Measurements from ENCODE around the gene CERT1.

CERT1 gene

GRCh38 chr5:75460942-75461610, 50.4 kb downstream of the CERT1 start:
- H3K4me1 ChIP-seq (ENCODE audit: control insufficient read depth, low read length) = peaks cover 23% of the 10 kb centered on the region
- no peaks in the 10 kb centered on the region for H3K9me3 ChIP-seq (ENCODE audit: control insufficient read depth, insufficient read depth, low read length)
- H3K4me2 ChIP-seq (ENCODE audit: low read length) = peak overlapping the region; percentile 64
- TF ChIP-seq EZH2phosphoT487 (IDR thresholded peaks at IDR 0.05; ENCODE audit: borderline replicate concordance, low read length) = no peak
- TF ChIP-seq, protein P1, sequence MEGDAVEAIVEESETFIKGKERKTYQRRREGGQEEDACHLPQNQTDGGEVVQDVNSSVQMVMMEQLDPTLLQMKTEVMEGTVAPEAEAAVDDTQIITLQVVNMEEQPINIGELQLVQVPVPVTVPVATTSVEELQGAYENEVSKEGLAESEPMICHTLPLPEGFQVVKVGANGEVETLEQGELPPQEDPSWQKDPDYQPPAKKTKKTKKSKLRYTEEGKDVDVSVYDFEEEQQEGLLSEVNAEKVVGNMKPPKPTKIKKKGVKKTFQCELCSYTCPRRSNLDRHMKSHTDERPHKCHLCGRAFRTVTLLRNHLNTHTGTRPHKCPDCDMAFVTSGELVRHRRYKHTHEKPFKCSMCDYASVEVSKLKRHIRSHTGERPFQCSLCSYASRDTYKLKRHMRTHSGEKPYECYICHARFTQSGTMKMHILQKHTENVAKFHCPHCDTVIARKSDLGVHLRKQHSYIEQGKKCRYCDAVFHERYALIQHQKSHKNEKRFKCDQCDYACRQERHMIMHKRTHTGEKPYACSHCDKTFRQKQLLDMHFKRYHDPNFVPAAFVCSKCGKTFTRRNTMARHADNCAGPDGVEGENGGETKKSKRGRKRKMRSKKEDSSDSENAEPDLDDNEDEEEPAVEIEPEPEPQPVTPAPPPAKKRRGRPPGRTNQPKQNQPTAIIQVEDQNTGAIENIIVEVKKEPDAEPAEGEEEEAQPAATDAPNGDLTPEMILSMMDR (IDR thresholded peaks at IDR 0.05; ENCODE audit: low read depth, low read length, poor library complexity, severe bottlenecking) = no peak
- no peaks in the 10 kb centered on the region; the same call in 1 of the 2 replicates for H4K20me1 ChIP-seq (ENCODE audit: control insufficient read depth, insufficient read depth, low read depth, low read length)
- peaks cover 7% of the 10 kb centered on the region; the same call in 1 of the 2 replicates for H3F3A ChIP-seq (ENCODE audit: control insufficient read depth, insufficient read depth)
- H3K9me2 ChIP-seq (replicated peaks; ENCODE audit: control insufficient read depth, low read length) = no peaks in the 10 kb centered on the region
- H3K27ac ChIP-seq (ENCODE audit: low read depth, low read length) = peak overlapping the region; percentile 61
- H3K36me3 ChIP-seq (ENCODE audit: control insufficient read depth, low read length) = no peaks in the 10 kb centered on the region
- H3K4me3 ChIP-seq (ENCODE audit: low read length) = peak overlapping the region; percentile 43
- H3K79me2 ChIP-seq (ENCODE audit: control insufficient read depth, low read length) = peaks cover 37% of the 10 kb centered on the region
- no peaks in the 10 kb centered on the region for H3K27me3 ChIP-seq (ENCODE audit: control insufficient read depth, low read length)

GRCh38 chr5:75460532-75460931, 50.9 kb downstream of the CERT1 start:
- Histone ChIP-seq H3K79me2 (ENCODE audit: control insufficient read depth, low read length) (peaks cover 31% of the 10 kb centered on the region), H3K4me3 (ENCODE audit: low read length) (peak overlapping the region; percentile 43), H3K9me3 (ENCODE audit: control insufficient read depth, insufficient read depth, low read length) (no peaks in the 10 kb centered on the region), H3K4me2 (ENCODE audit: low read length) (peak overlapping the region; percentile 64), H3F3A (ENCODE audit: control insufficient read depth, insufficient read depth) (peaks cover 7% of the 10 kb centered on the region; the same call in 1 of the 2 replicates), H4K20me1 (ENCODE audit: control insufficient read depth, insufficient read depth, low read depth, low read length) (no peaks in the 10 kb centered on the region; the same call in 1 of the 2 replicates), H3K9me2 (replicated peaks; ENCODE audit: control insufficient read depth, low read length) (no peaks in the 10 kb centered on the region), H3K4me1 (ENCODE audit: control insufficient read depth, low read length) (peaks cover 23% of the 10 kb centered on the region), H3K27me3 (ENCODE audit: control insufficient read depth, low read length) (no peaks in the 10 kb centered on the region), H3K36me3 (ENCODE audit: control insufficient read depth, low read length) (no peaks in the 10 kb centered on the region; the same call in 1 of the 2 replicates), H3K27ac (ENCODE audit: low read depth, low read length) (peak overlapping the region; percentile 61)
- TF ChIP-seq, protein P1 (IDR thresholded peaks at IDR 0.05; ENCODE audit: low read depth, low read length, poor library complexity, severe bottlenecking) = no peak
- TF ChIP-seq EZH2phosphoT487 (IDR thresholded peaks at IDR 0.05; ENCODE audit: borderline replicate concordance, low read length) = no peak

- H3K9me2 ChIP-seq (replicated peaks; ENCODE audit: control insufficient read depth, low read length) = no peaks in the 10 kb centered on the region
- peaks cover 14% of the 10 kb centered on the region for H3K79me2 ChIP-seq (ENCODE audit: control insufficient read depth, low read length)
- peaks cover 23% of the 10 kb centered on the region for H3K4me1 ChIP-seq (ENCODE audit: control insufficient read depth, low read length)
- no peaks in the 10 kb centered on the region for H3K27me3 ChIP-seq (ENCODE audit: control insufficient read depth, low read length)
- TF ChIP-seq, protein P1 (IDR thresholded peaks at IDR 0.05; ENCODE audit: low read depth, low read length, poor library complexity, severe bottlenecking) = no peak
- no peak for TF ChIP-seq EZH2phosphoT487 (IDR thresholded peaks at IDR 0.05; ENCODE audit: borderline replicate concordance, low read length)
- no peaks in the 10 kb centered on the region; the same call in 1 of the 2 replicates for H4K20me1 ChIP-seq (ENCODE audit: control insufficient read depth, insufficient read depth, low read depth, low read length)
- no peak overlapping the region for H3K4me3 ChIP-seq (ENCODE audit: low read length)
- no peaks in the 10 kb centered on the region; the same call in 1 of the 2 replicates for H3K36me3 ChIP-seq (ENCODE audit: control insufficient read depth, low read length)
- H3K4me2 ChIP-seq (ENCODE audit: low read length) = no peak overlapping the region
- H3K27ac ChIP-seq (ENCODE audit: low read depth, low read length) = no peak overlapping the region
- H3K9me3 ChIP-seq (ENCODE audit: control insufficient read depth, insufficient read depth, low read length) = no peaks in the 10 kb centered on the region
- H3F3A ChIP-seq (ENCODE audit: control insufficient read depth, insufficient read depth) = peaks cover 7% of the 10 kb centered on the region; the same call in 1 of the 2 replicates
These were observed 53.7 kb downstream of the CERT1 start for GRCh38 chr5:75457691-75458090.
